Measurements from ENCODE around the gene SPATA18. TPM values are rescaled to one million over a fixed set of nuclear protein-coding genes. Genes with fewer than 3 reads are reported as not detected.

Gene SPATA18
- total and polyA plus RNA-seq, 4 donors: 6.6 to 56.5 (median 22.5) TPM

DNA sequence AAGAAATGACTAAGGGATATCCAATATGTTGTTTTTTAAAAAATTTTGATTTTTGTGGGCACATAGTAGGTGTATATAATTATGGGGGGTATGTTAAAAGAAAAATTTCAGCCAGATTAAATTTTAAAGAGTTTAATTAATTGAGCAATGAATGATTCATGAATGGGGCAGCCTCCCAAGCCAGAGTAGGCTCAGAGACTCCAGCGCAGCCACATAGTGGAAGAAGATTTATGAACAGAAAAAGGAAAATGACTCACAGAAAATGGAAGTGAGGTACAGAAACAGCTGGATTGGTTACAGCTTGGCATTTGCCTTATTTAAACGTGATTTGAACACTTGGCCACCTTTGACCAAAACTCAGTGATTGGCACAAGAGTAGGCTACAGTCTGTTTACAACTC, 91.7 kb downstream of the SPATA18 start:
- no peak for ATAC-seq (ENCODE audit: insufficient read depth, low FRiP score)
- Histone ChIP-seq H3K27me3 (ENCODE audit: control insufficient read depth in 3 of 3, insufficient read depth in 3 of 3, low read length in 2 of 3) (no peaks in the 10 kb centered on the region), H3K9me3 (ENCODE audit: control insufficient read depth in 4 of 4, insufficient read depth in 3 of 4, low read length in 3 of 4) (peaks cover 0 to 8% (median 0%) of the 10 kb centered on the region in 4 donors), H3K36me3 (ENCODE audit: control insufficient read depth in 4 of 4, insufficient read depth in 4 of 4, low read length in 4 of 4) (no peaks in the 10 kb centered on the region), H3K4me1 (ENCODE audit: control insufficient read depth in 5 of 5, insufficient read depth in 5 of 5, low read length in 5 of 5) (no peaks in the 10 kb centered on the region), H3K9ac (ENCODE audit: insufficient read depth in 1 of 2, low read length in 2 of 2) (no peak overlapping the region), H3K4me3 (no peak overlapping the region), H3K27ac (ENCODE audit: low read depth in 1 of 2, low read length in 1 of 2) (no peak overlapping the region)
- WGBS, 2 donors: 65 to 82% methylated on average over 2 of the region's 2 CpGs
- TF ChIP-seq, protein P1, sequence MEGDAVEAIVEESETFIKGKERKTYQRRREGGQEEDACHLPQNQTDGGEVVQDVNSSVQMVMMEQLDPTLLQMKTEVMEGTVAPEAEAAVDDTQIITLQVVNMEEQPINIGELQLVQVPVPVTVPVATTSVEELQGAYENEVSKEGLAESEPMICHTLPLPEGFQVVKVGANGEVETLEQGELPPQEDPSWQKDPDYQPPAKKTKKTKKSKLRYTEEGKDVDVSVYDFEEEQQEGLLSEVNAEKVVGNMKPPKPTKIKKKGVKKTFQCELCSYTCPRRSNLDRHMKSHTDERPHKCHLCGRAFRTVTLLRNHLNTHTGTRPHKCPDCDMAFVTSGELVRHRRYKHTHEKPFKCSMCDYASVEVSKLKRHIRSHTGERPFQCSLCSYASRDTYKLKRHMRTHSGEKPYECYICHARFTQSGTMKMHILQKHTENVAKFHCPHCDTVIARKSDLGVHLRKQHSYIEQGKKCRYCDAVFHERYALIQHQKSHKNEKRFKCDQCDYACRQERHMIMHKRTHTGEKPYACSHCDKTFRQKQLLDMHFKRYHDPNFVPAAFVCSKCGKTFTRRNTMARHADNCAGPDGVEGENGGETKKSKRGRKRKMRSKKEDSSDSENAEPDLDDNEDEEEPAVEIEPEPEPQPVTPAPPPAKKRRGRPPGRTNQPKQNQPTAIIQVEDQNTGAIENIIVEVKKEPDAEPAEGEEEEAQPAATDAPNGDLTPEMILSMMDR (IDR thresholded peaks at IDR 0.05; ENCODE audit: control extremely low read depth, extremely low read depth): no peak
- no peak for DNase-seq

DNA sequence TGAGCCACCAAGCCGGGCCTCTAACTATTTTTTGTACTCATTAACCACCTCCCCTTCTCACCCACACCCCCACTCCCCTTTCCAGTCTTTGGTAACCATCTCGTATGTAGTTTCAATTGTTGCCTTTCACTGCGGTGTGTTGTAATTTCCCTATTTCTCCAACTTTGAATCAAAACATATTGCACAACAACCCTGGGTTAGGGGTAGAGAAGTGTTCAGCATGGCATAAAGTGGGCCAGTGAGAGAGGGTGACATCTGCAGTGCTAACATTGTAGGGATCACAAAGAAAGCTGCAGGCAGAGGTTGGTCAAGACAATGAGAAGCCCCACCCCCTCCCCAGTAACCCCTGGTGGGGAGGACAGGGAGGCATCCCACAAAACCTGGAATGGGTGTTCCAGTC, 92.7 kb downstream of the SPATA18 start:
- H3K4me3 ChIP-seq: no peak overlapping the region
- no peak for ATAC-seq (ENCODE audit: insufficient read depth, low FRiP score)
- WGBS, 2 donors: 34 to 71% methylated on average over 3 of the region's 3 CpGs
- H3K9ac ChIP-seq (ENCODE audit: insufficient read depth in 1 of 2, low read length in 2 of 2): no peak overlapping the region
- H3K27me3 ChIP-seq (ENCODE audit: control insufficient read depth in 3 of 3, insufficient read depth in 3 of 3, low read length in 2 of 3): no peaks in the 10 kb centered on the region
- H3K27ac ChIP-seq (ENCODE audit: low read depth in 1 of 2, low read length in 1 of 2): no peak overlapping the region
- TF ChIP-seq, protein P1 (IDR thresholded peaks at IDR 0.05; ENCODE audit: control extremely low read depth, extremely low read depth): no peak
- H3K36me3 ChIP-seq (ENCODE audit: control insufficient read depth in 4 of 4, insufficient read depth in 4 of 4, low read length in 4 of 4): no peaks in the 10 kb centered on the region
- H3K9me3 ChIP-seq (ENCODE audit: control insufficient read depth in 4 of 4, insufficient read depth in 3 of 4, low read length in 3 of 4): peaks cover 0 to 8% (median 0%) of the 10 kb centered on the region in 4 donors
- H3K4me1 ChIP-seq (ENCODE audit: control insufficient read depth in 5 of 5, insufficient read depth in 5 of 5, low read length in 5 of 5): no peaks in the 10 kb centered on the region
- no peak for DNase-seq

DNA sequence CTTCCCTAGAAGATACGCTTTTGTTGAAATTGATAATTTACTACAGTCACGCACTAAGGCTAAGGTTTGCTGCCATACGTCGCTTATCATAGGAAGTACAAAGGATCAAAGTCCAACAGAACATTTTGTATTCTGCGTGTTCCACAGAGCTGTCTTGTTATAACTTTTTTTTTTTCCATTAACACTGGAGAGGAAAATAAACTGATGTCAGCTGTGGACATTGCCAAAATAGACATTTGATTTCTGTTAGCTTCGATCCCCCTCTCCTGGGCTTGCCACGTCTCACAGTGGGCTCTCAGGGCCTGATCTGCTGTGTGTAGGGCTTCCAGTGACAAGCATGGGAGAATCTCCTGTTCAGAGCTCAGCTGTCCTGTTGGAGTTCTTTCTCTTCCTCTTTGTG, 93.3 kb downstream of the SPATA18 start:
- 89 to 91% methylated on average over 7 of the region's 7 CpGs for WGBS, 2 donors
- no peaks in the 10 kb centered on the region for H3K36me3 ChIP-seq (ENCODE audit: control insufficient read depth in 4 of 4, insufficient read depth in 4 of 4, low read length in 4 of 4)
- no peak for DNase-seq
- TF ChIP-seq, protein P1 (IDR thresholded peaks at IDR 0.05; ENCODE audit: control extremely low read depth, extremely low read depth): no peak
- H3K4me1 ChIP-seq (ENCODE audit: control insufficient read depth in 5 of 5, insufficient read depth in 5 of 5, low read length in 5 of 5): no peaks in the 10 kb centered on the region
- H3K4me3 ChIP-seq: no peak overlapping the region
- no peak overlapping the region for H3K27ac ChIP-seq (ENCODE audit: low read depth in 1 of 2, low read length in 1 of 2)
- peaks cover 0 to 8% (median 0%) of the 10 kb centered on the region in 4 donors for H3K9me3 ChIP-seq (ENCODE audit: control insufficient read depth in 4 of 4, insufficient read depth in 3 of 4, low read length in 3 of 4)
- ATAC-seq (ENCODE audit: insufficient read depth, low FRiP score): no peak
- H3K27me3 ChIP-seq (ENCODE audit: control insufficient read depth in 3 of 3, insufficient read depth in 3 of 3, low read length in 2 of 3): no peaks in the 10 kb centered on the region
- no peak overlapping the region for H3K9ac ChIP-seq (ENCODE audit: insufficient read depth in 1 of 2, low read length in 2 of 2)

Other genes starting within 250 kb of the SPATA18 start
- gene DCUN1D4, start 208.2 kb upstream of the SPATA18 start, total RNA-seq: 10 to 100 TPM; 26.0 to 43.9 TPM
- gene DCUN1D4, start 208.2 kb upstream of the SPATA18 start, polyA plus RNA-seq: 10 to 100 TPM in 1 of 2 donors, 1 to 10 TPM in 1; 8.8 to 10.7 TPM
- under 1 TPM; 0.14 to 0.28 TPM for gene LRRC66, start 30.9 kb upstream of the SPATA18 start, total RNA-seq
- gene LRRC66, start 30.9 kb upstream of the SPATA18 start, polyA plus RNA-seq: under 1 TPM; 0.05 to 0.10 TPM
- gene SGCB, start 13.0 kb upstream of the SPATA18 start, total RNA-seq: 10 to 100 TPM; 23.6 to 39.9 TPM
- gene SGCB, start 13.0 kb upstream of the SPATA18 start, polyA plus RNA-seq: 1 to 10 TPM; 6.4 to 7.3 TPM